Measurements from ENCODE around the gene FHOD3. TPM values are rescaled to one million over a fixed set of nuclear protein-coding genes. Genes with fewer than 3 reads are reported as not detected.

FHOD3 gene
- total RNA-seq, 6 experiments from 2014 or later = 0.44 to 1.2 (median 0.62) TPM

GRCh38 chr18:36330435-36331052 lies 33.0 kb downstream of the FHOD3 start:
- Histone ChIP-seq H3K36me3 (no peaks in the 10 kb centered on the region), H3K27ac (no peak overlapping the region), H3K4me3 (no peak overlapping the region), H3K9me3 (no peaks in the 10 kb centered on the region), H3K27me3 (no peaks in the 10 kb centered on the region), H3K4me1 (no peaks in the 10 kb centered on the region)
- WGBS (ENCODE audit: insufficient coverage, low coverage, low lambda C conversion rate, missing lambda C conversion rate) = 76% methylated on average over 3 of the region's 6 CpGs
- ATAC-seq (no peak), DNase-seq (no peak)
- TF ChIP-seq POLR2A (IDR thresholded peaks at IDR 0.05) = no peak
- TF ChIP-seq CTCF (IDR thresholded peaks at IDR 0.05) = no peak
- intact Hi-C loops (cut with DNase I) = loop anchor here in 1 of 2 donors (10.0 kb wide), 1 partner anchor 64 kb away; no protein-coding TSS in a partner anchor

GRCh38 chr18:36331521-36331971 lies 34.0 kb downstream of the FHOD3 start:
- no peak for DNase-seq
- Histone ChIP-seq H3K27me3 (no peaks in the 10 kb centered on the region), H3K36me3 (no peaks in the 10 kb centered on the region), H3K4me1 (no peaks in the 10 kb centered on the region), H3K4me3 (no peak overlapping the region), H3K9me3 (no peaks in the 10 kb centered on the region), H3K27ac (no peak overlapping the region)
- ATAC-seq = no peak
- TF ChIP-seq CTCF (IDR thresholded peaks at IDR 0.05) = no peak
- TF ChIP-seq POLR2A (IDR thresholded peaks at IDR 0.05) = no peak
- 48% methylated on average over 5 of the region's 5 CpGs for WGBS (ENCODE audit: insufficient coverage, low coverage, low lambda C conversion rate, missing lambda C conversion rate)
- intact Hi-C loops (cut with DNase I) = loop anchor here in 1 of 2 donors (10.0 kb wide), 1 partner anchor 63 kb away; no protein-coding TSS in a partner anchor

- ATAC-seq = no peak
- intact Hi-C loops (cut with DNase I) = loop anchor here in 1 of 2 donors (10.0 kb wide), 1 partner anchor 61 kb away; no protein-coding TSS in a partner anchor
- no peak for DNase-seq
- WGBS (ENCODE audit: insufficient coverage, low coverage, low lambda C conversion rate, missing lambda C conversion rate) = 20% methylated on average over 3 of the region's 3 CpGs
- Histone ChIP-seq H3K4me3 (no peak overlapping the region), H3K9me3 (no peaks in the 10 kb centered on the region), H3K4me1 (no peaks in the 10 kb centered on the region), H3K27ac (no peak overlapping the region), H3K27me3 (no peaks in the 10 kb centered on the region), H3K36me3 (no peaks in the 10 kb centered on the region)
- TF ChIP-seq CTCF (IDR thresholded peaks at IDR 0.05) (no peak), POLR2A (IDR thresholded peaks at IDR 0.05) (no peak)
Measured at GRCh38 chr18:36333414-36333813, 35.9 kb downstream of the FHOD3 start.

- intact Hi-C loops (cut with DNase I) = loop anchor here in 1 of 2 donors (10.0 kb wide), 1 partner anchor 60 kb away; no protein-coding TSS in a partner anchor
Measured at GRCh38 chr18:36334798-36335197, 37.3 kb downstream of the FHOD3 start.

More at GRCh38 chr18:36334798-36335197, 37.3 kb downstream of the FHOD3 start:
- H3K9me3 ChIP-seq = no peaks in the 10 kb centered on the region
- no peaks in the 10 kb centered on the region for H3K4me1 ChIP-seq
- H3K27ac ChIP-seq = no peak overlapping the region
- H3K27me3 ChIP-seq = no peaks in the 10 kb centered on the region
- DNase-seq = no peak
- H3K4me3 ChIP-seq = no peak overlapping the region
- ATAC-seq = no peak
- WGBS (ENCODE audit: insufficient coverage, low coverage, low lambda C conversion rate, missing lambda C conversion rate) = 22% methylated on average over 1 of the region's 3 CpGs
- TF ChIP-seq CTCF (IDR thresholded peaks at IDR 0.05) (no peak), POLR2A (IDR thresholded peaks at IDR 0.05) (no peak)
- no peaks in the 10 kb centered on the region for H3K36me3 ChIP-seq
